ENCODE data around the gene PAX8.

PAX8 gene

GRCh38 chr2:113238871-113239839 lies 39.6 kb downstream of the PAX8 start:
- no peak for DNase-seq (ENCODE audit: low read depth in 1 of 2, low spot score in 1 of 2)

GRCh38 chr2:113237604-113238160 lies 41.0 kb downstream of the PAX8 start:
- DNase-seq (ENCODE audit: low read depth in 1 of 2, low spot score in 1 of 2) = no peak

GRCh38 chr2:113236367-113237159 lies 42.2 kb downstream of the PAX8 start:
- DNase-seq (ENCODE audit: low read depth in 1 of 2, low spot score in 1 of 2) = no peak

GRCh38 chr2:113235347-113236226 lies 43.1 kb downstream of the PAX8 start:
- DNase-seq (ENCODE audit: low read depth in 1 of 2, low spot score in 1 of 2) = peak; percentile 18 to 43

GRCh38 chr2:113234721-113235346 lies 43.9 kb downstream of the PAX8 start:
- no peak for DNase-seq (ENCODE audit: low read depth in 1 of 2, low spot score in 1 of 2)

- no peak for DNase-seq (ENCODE audit: low read depth in 1 of 2, low spot score in 1 of 2)
Measured at GRCh38 chr2:113233593-113234550, 44.8 kb downstream of the PAX8 start.

- no peak for DNase-seq (ENCODE audit: low read depth in 1 of 2, low spot score in 1 of 2)
Measured at GRCh38 chr2:113232740-113233139, 46.0 kb downstream of the PAX8 start.

- no peak for DNase-seq (ENCODE audit: low read depth in 1 of 2, low spot score in 1 of 2)
Measured at GRCh38 chr2:113232123-113232522, 46.6 kb downstream of the PAX8 start.

GRCh38 chr2:113231064-113231463 lies 47.7 kb downstream of the PAX8 start:
- DNase-seq (ENCODE audit: low read depth in 1 of 2, low spot score in 1 of 2) = no peak

- no peak for DNase-seq (ENCODE audit: low read depth in 1 of 2, low spot score in 1 of 2)
Measured at GRCh38 chr2:113230531-113230930, 48.2 kb downstream of the PAX8 start.

GRCh38 chr2:113229795-113230194 lies 48.9 kb downstream of the PAX8 start:
- no peak for DNase-seq (ENCODE audit: low read depth in 1 of 2, low spot score in 1 of 2)

GRCh38 chr2:113228991-113229716 lies 49.6 kb downstream of the PAX8 start:
- DNase-seq (ENCODE audit: low read depth in 1 of 2, low spot score in 1 of 2) = no peak

GRCh38 chr2:113228351-113228750 lies 50.4 kb downstream of the PAX8 start:
- no peak for DNase-seq (ENCODE audit: low read depth in 1 of 2, low spot score in 1 of 2)

GRCh38 chr2:113227698-113228097 lies 51.0 kb downstream of the PAX8 start:
- no peak for DNase-seq (ENCODE audit: low read depth in 1 of 2, low spot score in 1 of 2)

GRCh38 chr2:113227290-113227689 lies 51.4 kb downstream of the PAX8 start:
- DNase-seq (ENCODE audit: low read depth in 1 of 2, low spot score in 1 of 2) = no peak

GRCh38 chr2:113226462-113226861 lies 52.3 kb downstream of the PAX8 start:
- no peak for DNase-seq (ENCODE audit: low read depth in 1 of 2, low spot score in 1 of 2)

- DNase-seq (ENCODE audit: low read depth in 1 of 2, low spot score in 1 of 2) = no peak
Measured at GRCh38 chr2:113225263-113226259, 53.2 kb downstream of the PAX8 start.

Measured in stimulated activated CD4-positive, alpha-beta T cell treated with anti-CD3 and anti-CD28 coated beads, Interleukin-15, amount 100 ng/mL, for 1 hour (primary cell).